GM20431 (cell line): ENCODE data around the gene AGAP1.

Experiments used
- in situ Hi-C: fragments of 300-500 bp; cut with MseI, MboI; formaldehyde crosslinking; loops from one replicate; pipeline ENCODE4 v1.15.0; 2020; ENCODE audit warnings: low sequenced_read_pairs; ENCODE audit not compliant: unreplicated experiment

Gene AGAP1

GRCh38 chr2:235970204-235971040 lies 476.6 kb downstream of the AGAP1 start:
- in situ Hi-C loops, result no loop called here

GRCh38 chr2:235976516-235976915 lies 482.7 kb downstream of the AGAP1 start:
- in situ Hi-C loops, result no loop called here

- in situ Hi-C loops, result no loop called here
These were observed 483.1 kb downstream of the AGAP1 start for GRCh38 chr2:235976956-235977355.

- in situ Hi-C loops, result no loop called here
These were observed 483.6 kb downstream of the AGAP1 start for GRCh38 chr2:235977445-235977844.

- in situ Hi-C loops, result no loop called here
These were observed 484.2 kb downstream of the AGAP1 start for GRCh38 chr2:235978022-235978421.

- in situ Hi-C loops, result no loop called here
These were observed 485.2 kb downstream of the AGAP1 start for GRCh38 chr2:235979037-235979436.

- in situ Hi-C loops, result no loop called here
These were observed 486.1 kb downstream of the AGAP1 start for GRCh38 chr2:235979753-235980435.

GRCh38 chr2:235981631-235982030 lies 487.8 kb downstream of the AGAP1 start:
- in situ Hi-C loops, result no loop called here

GRCh38 chr2:235983016-235983415 lies 489.2 kb downstream of the AGAP1 start:
- in situ Hi-C loops, result no loop called here

- in situ Hi-C loops, result no loop called here
These were observed 490.7 kb downstream of the AGAP1 start for GRCh38 chr2:235984552-235984951.

GRCh38 chr2:235986361-235986760 lies 492.5 kb downstream of the AGAP1 start:
- in situ Hi-C loops, result no loop called here

- in situ Hi-C loops, result no loop called here
These were observed 494.6 kb downstream of the AGAP1 start for GRCh38 chr2:235988271-235989015.

- in situ Hi-C loops, result no loop called here
These were observed 495.7 kb downstream of the AGAP1 start for GRCh38 chr2:235989591-235989990.

- in situ Hi-C loops, result no loop called here
These were observed 496.5 kb downstream of the AGAP1 start for GRCh38 chr2:235990344-235990743.

- in situ Hi-C loops, result no loop called here
These were observed 498.2 kb downstream of the AGAP1 start for GRCh38 chr2:235992024-235992423.

- in situ Hi-C loops, result no loop called here
These were observed 502.6 kb downstream of the AGAP1 start for GRCh38 chr2:235996419-235996818.

GRCh38 chr2:235999011-235999410 lies 505.2 kb downstream of the AGAP1 start:
- in situ Hi-C loops, result no loop called here

GRCh38 chr2:236001166-236001828 lies 507.5 kb downstream of the AGAP1 start:
- in situ Hi-C loops, result no loop called here

GRCh38 chr2:236001854-236002253 lies 508.0 kb downstream of the AGAP1 start:
- in situ Hi-C loops, result no loop called here

GRCh38 chr2:236008006-236008405 lies 514.2 kb downstream of the AGAP1 start:
- in situ Hi-C loops, result no loop called here
